ENCODE measurements around the gene IZUMO4.

IZUMO4 gene

GRCh38 chr19:2058570-2059421, 37.9 kb upstream of the IZUMO4 start:
- ATAC-seq = no peak
- no peak for TF ChIP-seq PPARA (CRISPR knock-in tag; IDR thresholded peaks at IDR 0.05; ENCODE audit: borderline replicate concordance)
- TF ChIP-seq GLIS3 (CRISPR knock-in tag; IDR thresholded peaks at IDR 0.05) = no peak
- TF ChIP-seq TOX (CRISPR knock-in tag; IDR thresholded peaks at IDR 0.05; ENCODE audit: borderline replicate concordance) = no peak
- TF ChIP-seq CSDC2 (CRISPR knock-in tag; IDR thresholded peaks at IDR 0.05) = no peak
- TF ChIP-seq POU6F1 (CRISPR knock-in tag; IDR thresholded peaks at IDR 0.05; ENCODE audit: borderline replicate concordance, low read depth) = no peak
- TF ChIP-seq SNAI2 (CRISPR knock-in tag; IDR thresholded peaks at IDR 0.05) = no peak
- TF ChIP-seq OSR1 (CRISPR knock-in tag; IDR thresholded peaks at IDR 0.05) = no peak
- TF ChIP-seq TCF4 (CRISPR knock-in tag; IDR thresholded peaks at IDR 0.05; ENCODE audit: borderline replicate concordance) = no peak
- no peak for TF ChIP-seq ZNF8 (CRISPR knock-in tag; IDR thresholded peaks at IDR 0.05)
- TF ChIP-seq PATZ1 (CRISPR knock-in tag; IDR thresholded peaks at IDR 0.05; ENCODE audit: borderline replicate concordance) = no peak
- TF ChIP-seq ZC3H10 (CRISPR knock-in tag; IDR thresholded peaks at IDR 0.05) = no peak
- no peak for TF ChIP-seq ZFP3 (CRISPR knock-in tag; IDR thresholded peaks at IDR 0.05)
- TF ChIP-seq ESRRG (CRISPR knock-in tag; IDR thresholded peaks at IDR 0.05) = no peak
- no peak for TF ChIP-seq ZFP30 (CRISPR knock-in tag; IDR thresholded peaks at IDR 0.05)

GRCh38 chr19:2059422-2060201, 37.1 kb upstream of the IZUMO4 start:
- peak; percentile 56 for ATAC-seq

GRCh38 chr19:2060884-2061494, 35.7 kb upstream of the IZUMO4 start:
- TF ChIP-seq CSDC2 (CRISPR knock-in tag; IDR thresholded peaks at IDR 0.05) (0 out of 2 replicates have a peak, but pooled peaks have one; percentile 32), ZNF8 (CRISPR knock-in tag; IDR thresholded peaks at IDR 0.05) (no peak), ZFP30 (CRISPR knock-in tag; IDR thresholded peaks at IDR 0.05) (no peak), ESRRG (CRISPR knock-in tag; IDR thresholded peaks at IDR 0.05) (no peak), TCF4 (CRISPR knock-in tag; IDR thresholded peaks at IDR 0.05; ENCODE audit: borderline replicate concordance) (no peak), PATZ1 (CRISPR knock-in tag; IDR thresholded peaks at IDR 0.05; ENCODE audit: borderline replicate concordance) (0 out of 2 replicates have a peak, but pooled peaks have one; percentile 58), SNAI2 (CRISPR knock-in tag; IDR thresholded peaks at IDR 0.05) (no peak), ZFP3 (CRISPR knock-in tag; IDR thresholded peaks at IDR 0.05) (peak; percentile 20; the same call in 1 of the 2 replicates), ZNF70 (CRISPR knock-in tag; IDR thresholded peaks at IDR 0.05) (no peak)

More at GRCh38 chr19:2059422-2060201, 37.1 kb upstream of the IZUMO4 start:
- TF ChIP-seq ZFP3 (CRISPR knock-in tag; IDR thresholded peaks at IDR 0.05) (0 out of 2 replicates have a peak, but pooled peaks have one; percentile 25), CSRNP3 (CRISPR knock-in tag; IDR thresholded peaks at IDR 0.05) (no peak), ZNF565 (CRISPR knock-in tag; conservative IDR thresholded peaks at IDR 0.05; ENCODE audit: low read depth) (0 out of 2 replicates have a peak, but pooled peaks have one; percentile 67), SNAI2 (CRISPR knock-in tag; IDR thresholded peaks at IDR 0.05) (no peak)

More at GRCh38 chr19:2060884-2061494, 35.7 kb upstream of the IZUMO4 start:
- ATAC-seq = peak; percentile 54

Measured in SK-N-SH treated with all-trans-retinoic acid at 6 μM for 48 hours (cell line).